ENCODE measurements around the gene MAGI3.
A peak's percentile ranks its signal among the peaks of the same experiment; 100 is the strongest.

The MAGI3 gene

GRCh38 chr1:113394863-113395259, 4.5 kb downstream of the MAGI3 start:
- no peak overlapping the region for H3K27ac ChIP-seq (ENCODE audit: extremely low read depth, low read depth, low read length)
- peaks cover 35% of the 10 kb centered on the region for H3K4me1 ChIP-seq (ENCODE audit: control insufficient read depth, insufficient read depth, low read length)
- POLR2A ChIA-PET = no interaction called here
- no peak overlapping the region for H3K4me3 ChIP-seq (ENCODE audit: low read depth, low read length)
- CTCF ChIA-PET = no interaction called here
- no peaks in the 10 kb centered on the region for H3K9me3 ChIP-seq (ENCODE audit: control insufficient read depth, insufficient read depth, low read depth, low read length)
- TF ChIP-seq ZNF600 (tag by site-specific recombination; IDR thresholded peaks at IDR 0.05) = no peak
- peak; percentile 93 for TF ChIP-seq ZNF362 (tag by site-specific recombination; IDR thresholded peaks at IDR 0.05)
- no peaks in the 10 kb centered on the region for H3K36me3 ChIP-seq (ENCODE audit: control insufficient read depth in 2 of 2, insufficient read depth in 1 of 2, low read length in 2 of 2)

- POLR2A ChIA-PET = interaction anchor here (1.2 kb wide), 1 partner anchor 8 kb away, joined by 5 read pairs; no protein-coding TSS in a partner anchor
- CTCF ChIA-PET = no interaction called here
- H3K27ac ChIP-seq (ENCODE audit: extremely low read depth, low read depth, low read length) = no peak overlapping the region
- TF ChIP-seq ZNF184 (tag by site-specific recombination; IDR thresholded peaks at IDR 0.05) (no peak), INSM2 (tag by site-specific recombination; IDR thresholded peaks at IDR 0.05) (no peak), ZNF664 (tag by site-specific recombination; IDR thresholded peaks at IDR 0.05) (peak; percentile 76; the same call in 1 of the 2 replicates), ZNF391 (tag by site-specific recombination; IDR thresholded peaks at IDR 0.05; ENCODE audit: borderline replicate concordance, low read depth) (0 out of 2 replicates have a peak, but pooled peaks have one; percentile 34), ZNF433 (tag by site-specific recombination; IDR thresholded peaks at IDR 0.05; ENCODE audit: low read depth) (peak; percentile 6; the same call in 1 of the 2 replicates), ZSCAN4 (tag by site-specific recombination; IDR thresholded peaks at IDR 0.05) (peak; percentile 90)
- H3K4me1 ChIP-seq (ENCODE audit: control insufficient read depth, insufficient read depth, low read length) = peaks cover 42% of the 10 kb centered on the region
- no peaks in the 10 kb centered on the region for H3K9me3 ChIP-seq (ENCODE audit: control insufficient read depth, insufficient read depth, low read depth, low read length)
- no peak overlapping the region for H3K4me3 ChIP-seq (ENCODE audit: low read depth, low read length)
- no peaks in the 10 kb centered on the region for H3K36me3 ChIP-seq (ENCODE audit: control insufficient read depth in 2 of 2, insufficient read depth in 1 of 2, low read length in 2 of 2)
Observed at GRCh38 chr1:113396102-113396501, 5.8 kb downstream of the MAGI3 start.

- Histone ChIP-seq H3K4me3 (ENCODE audit: low read depth, low read length) (no peak overlapping the region), H3K4me1 (ENCODE audit: control insufficient read depth, insufficient read depth, low read length) (peaks cover 45% of the 10 kb centered on the region), H3K27ac (ENCODE audit: extremely low read depth, low read depth, low read length) (no peak overlapping the region), H3K9me3 (ENCODE audit: control insufficient read depth, insufficient read depth, low read depth, low read length) (no peaks in the 10 kb centered on the region), H3K36me3 (ENCODE audit: control insufficient read depth in 2 of 2, insufficient read depth in 1 of 2, low read length in 2 of 2) (no peaks in the 10 kb centered on the region)
- ChIA-PET POLR2A (interaction anchor here (1.2 kb wide), 1 partner anchor 9 kb away, joined by 5 read pairs; no protein-coding TSS in a partner anchor), CTCF (no interaction called here)
- TF ChIP-seq ZNF132 (tag by site-specific recombination; IDR thresholded peaks at IDR 0.05; ENCODE audit: borderline replicate concordance) (no peak), ZNF521 (tag by site-specific recombination; IDR thresholded peaks at IDR 0.05) (no peak), ZNF660 (tag by site-specific recombination; IDR thresholded peaks at IDR 0.05) (peak; percentile 79), ZBTB44 (tag by site-specific recombination; IDR thresholded peaks at IDR 0.05) (no peak), ZNF549 (tag by site-specific recombination; IDR thresholded peaks at IDR 0.05) (no peak), PRDM2 (tag by site-specific recombination; IDR thresholded peaks at IDR 0.05; ENCODE audit: borderline replicate concordance) (no peak), ZNF558 (tag by site-specific recombination; IDR thresholded peaks at IDR 0.05) (0 out of 2 replicates have a peak, but pooled peaks have one; percentile 25), ZNF449 (tag by site-specific recombination; IDR thresholded peaks at IDR 0.05) (no peak)
Observed at GRCh38 chr1:113396585-113396984, 6.3 kb downstream of the MAGI3 start.
